HG03097 (cell line): Measurements from ENCODE around the gene SPRN.
"Not testable (repeated sequence)": the region's sequence is repeated elsewhere in the genome, so short reads cannot be mapped to it uniquely, and the experiment has no call there.

Experiments
- ATAC-seq: cut with Tn5 transposase; IDR thresholded peaks from one replicate; pipeline ENCODE4 v1.9.1; 2021; ENCODE audit not compliant: unreplicated experiment, low FRiP score

SPRN gene

DNA sequence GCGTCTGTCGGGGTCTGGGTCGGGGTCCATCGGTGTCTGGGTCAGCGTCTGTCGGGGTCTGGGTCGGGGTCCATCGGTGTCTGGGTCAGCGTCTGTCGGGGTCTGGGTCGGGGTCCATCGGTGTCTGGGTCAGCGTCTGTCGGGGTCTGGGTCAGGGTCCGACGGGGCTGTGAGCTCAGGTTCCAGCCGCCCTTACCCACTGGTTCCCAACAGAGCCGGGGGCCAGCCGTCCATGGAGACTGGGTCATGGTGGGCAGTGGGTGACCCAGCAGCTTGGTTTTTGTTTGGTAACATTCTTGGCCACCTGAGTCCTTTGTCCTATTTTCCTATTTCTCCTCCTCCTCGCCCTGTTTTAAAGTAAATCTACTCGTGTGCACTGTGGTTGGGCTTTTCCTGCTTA is 16.9 kb upstream of the SPRN start:
- not testable (repeated sequence) for ATAC-seq

DNA sequence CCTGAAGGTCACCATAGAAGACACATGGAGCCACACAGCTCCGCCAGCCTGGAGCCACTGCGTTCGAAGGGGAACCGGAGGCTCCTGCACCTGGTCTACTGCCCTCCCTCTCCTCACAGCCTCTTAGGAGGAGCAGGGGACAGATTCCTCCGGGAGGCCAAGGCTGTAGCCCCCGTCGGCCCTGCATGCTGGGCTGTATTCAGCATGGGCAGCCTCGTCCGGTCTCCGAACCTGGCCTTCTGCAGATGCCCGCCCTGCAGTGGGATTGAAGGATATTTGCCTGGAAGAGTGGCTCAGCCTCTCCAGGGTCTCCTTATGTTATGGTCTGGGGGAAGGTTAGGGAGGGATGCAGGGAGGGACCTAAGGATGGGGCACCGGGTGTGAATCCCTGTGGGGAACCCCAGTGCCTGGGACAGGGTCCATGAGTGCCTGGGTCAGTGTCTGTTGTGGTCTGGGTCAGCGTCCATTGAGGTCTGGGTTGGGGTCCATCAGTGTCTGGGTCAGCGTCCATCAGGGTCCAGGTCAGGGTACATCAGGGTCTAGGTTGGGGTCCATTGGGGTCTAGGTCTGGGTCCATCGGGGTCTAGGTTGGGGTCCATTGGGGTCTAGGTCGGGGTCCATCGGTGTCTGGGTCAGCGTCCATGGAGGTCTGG is 16.3 kb upstream of the SPRN start:
- ATAC-seq, result no peak

DNA sequence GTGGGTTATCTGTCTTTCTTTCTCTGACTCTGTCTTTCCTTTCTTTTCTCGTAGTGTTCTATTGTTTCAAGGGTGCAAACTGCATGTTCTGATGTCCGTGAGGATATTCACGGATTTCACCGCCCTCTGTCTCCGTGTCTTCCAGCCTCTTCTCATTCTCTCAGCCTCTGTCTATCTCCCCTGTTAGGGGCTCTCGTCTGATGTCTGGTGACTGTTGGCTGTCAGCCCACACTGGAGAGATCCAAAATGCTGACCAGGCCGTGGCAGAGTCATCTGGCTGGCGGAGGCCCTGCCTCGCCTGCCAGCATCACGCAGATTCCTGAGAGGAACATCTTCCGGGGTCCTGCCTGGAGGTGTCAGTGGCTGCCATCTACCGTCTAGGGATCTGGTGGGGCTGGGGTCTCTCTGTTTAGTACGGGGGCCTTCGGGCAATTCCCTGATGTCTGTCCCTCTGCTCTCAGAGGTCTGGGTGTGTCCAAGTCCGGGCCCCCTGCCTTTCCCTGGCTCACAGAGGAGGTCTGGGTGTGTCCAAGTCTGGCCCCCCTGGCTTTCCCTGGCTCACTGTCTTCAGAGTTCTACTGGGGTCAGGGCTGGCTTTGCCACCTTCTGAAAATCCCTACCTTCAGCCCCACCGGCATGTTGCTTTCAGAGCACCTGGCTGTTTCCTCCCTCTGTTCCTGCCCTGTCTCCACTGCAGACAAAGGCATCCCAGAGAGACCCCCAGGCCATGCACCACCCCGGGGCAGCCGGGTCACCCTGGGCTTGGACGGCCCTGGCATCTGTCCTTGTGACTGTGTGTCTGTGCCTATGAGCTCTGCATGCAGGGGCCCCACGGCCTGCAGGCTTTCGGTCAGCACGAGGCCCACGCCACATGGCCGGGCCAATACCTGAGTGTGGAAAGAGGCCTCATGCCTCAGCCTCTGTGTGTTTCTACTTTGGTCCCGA is 15.4 kb upstream of the SPRN start:
- no peak for ATAC-seq

DNA sequence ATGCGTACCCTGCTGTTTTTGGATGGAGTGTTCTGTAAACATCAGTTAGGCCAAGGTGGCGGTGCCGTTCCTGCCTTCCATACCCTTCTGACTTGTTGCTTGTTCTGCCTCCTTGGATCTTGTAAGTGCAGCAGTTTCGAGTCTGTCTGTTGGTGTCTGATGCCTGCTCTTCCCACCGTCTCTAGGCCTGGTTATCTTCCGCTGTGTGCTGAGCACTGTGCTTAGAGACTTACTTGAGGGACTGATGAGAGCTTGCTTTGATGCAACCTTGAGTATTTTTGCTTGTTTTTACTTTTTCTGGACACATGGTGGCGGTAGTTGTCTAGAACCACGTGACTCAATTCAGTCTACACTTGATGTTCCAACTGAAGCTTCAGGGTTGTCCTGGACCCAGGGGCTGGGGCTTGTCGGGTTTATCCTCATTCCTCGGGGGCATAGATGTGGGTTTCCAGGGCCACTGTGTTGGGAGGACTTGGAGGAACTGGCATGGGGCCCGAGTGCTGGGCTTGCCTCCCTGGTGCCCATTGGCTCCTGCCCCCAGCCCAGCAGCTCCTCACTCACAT is 14.4 kb upstream of the SPRN start:
- ATAC-seq, result no peak

DNA sequence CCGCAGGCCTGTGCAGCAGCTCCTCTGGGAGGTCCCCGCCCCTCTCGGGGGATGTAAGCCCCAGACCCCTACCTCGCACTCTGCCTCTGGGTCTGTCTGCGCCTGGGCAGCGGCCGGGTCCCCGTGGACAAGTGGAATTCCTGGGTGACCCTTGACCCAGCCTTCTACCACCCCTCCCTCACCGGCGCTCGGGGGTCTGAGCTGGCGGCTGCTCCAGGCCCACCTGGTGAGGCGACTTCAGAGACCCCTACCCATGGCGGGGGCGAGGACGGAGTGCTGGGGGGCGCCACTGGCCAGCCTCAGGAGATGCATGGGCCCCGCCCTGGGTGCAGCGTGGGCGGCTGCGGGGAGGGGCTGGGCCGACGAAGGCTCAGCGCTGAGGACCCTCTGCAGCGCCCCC is 8.4 kb upstream of the SPRN start:
- ATAC-seq, result not testable (repeated sequence)

DNA sequence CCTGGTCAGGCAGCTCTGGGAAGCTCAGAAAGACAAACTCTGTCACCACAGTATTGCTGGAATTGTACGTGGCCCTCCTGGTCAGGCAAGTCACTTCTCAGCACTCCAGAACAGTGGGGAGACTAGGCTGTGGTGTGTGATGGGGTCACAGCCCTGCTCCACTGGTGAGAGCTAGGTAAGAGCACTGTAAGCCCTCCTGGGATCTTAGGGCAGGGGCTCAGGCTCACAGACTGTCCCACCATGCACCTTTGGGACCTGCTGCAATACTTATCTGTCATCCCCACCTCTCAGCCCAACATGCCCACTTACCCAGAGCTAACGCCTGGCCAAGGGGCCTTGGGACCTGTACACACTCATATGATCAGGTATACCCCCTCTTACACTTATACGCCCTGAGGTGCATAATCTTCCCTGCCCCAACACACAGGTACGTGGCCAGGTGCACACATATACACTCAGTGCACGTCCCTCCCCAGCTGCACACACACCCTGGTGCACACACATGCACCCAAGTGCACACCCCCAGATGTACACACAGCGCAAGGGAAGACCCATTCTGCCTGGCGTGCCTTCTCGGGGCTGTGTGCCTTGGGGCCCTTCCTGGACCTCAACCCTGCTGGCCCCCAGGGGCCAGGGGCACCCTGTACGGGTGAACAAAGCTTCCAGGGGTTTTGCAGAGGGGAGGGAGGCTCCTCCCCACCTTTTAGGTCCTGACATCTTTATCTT is 7.6 kb upstream of the SPRN start:
- ATAC-seq, result not testable (repeated sequence)

DNA sequence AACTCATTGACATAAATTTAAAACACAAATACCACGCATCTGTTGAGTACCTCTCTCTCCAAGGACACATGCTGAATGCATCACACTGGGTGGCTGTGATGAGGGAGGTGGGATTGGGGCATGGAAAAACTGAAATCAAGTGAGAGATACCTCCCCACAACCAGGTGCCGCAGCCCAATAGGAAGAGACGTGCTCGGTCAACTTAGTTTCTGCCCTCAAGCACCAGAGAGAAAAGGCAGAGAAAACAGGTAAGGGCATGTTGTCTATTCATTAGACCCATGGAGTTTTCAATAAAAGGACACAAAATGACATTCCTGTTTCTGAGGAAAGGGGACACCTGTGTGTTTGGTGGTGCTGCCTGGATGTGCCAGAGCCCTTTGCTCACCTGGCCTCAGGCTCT is 5.1 kb upstream of the SPRN start:
- ATAC-seq, result not testable (repeated sequence)

DNA sequence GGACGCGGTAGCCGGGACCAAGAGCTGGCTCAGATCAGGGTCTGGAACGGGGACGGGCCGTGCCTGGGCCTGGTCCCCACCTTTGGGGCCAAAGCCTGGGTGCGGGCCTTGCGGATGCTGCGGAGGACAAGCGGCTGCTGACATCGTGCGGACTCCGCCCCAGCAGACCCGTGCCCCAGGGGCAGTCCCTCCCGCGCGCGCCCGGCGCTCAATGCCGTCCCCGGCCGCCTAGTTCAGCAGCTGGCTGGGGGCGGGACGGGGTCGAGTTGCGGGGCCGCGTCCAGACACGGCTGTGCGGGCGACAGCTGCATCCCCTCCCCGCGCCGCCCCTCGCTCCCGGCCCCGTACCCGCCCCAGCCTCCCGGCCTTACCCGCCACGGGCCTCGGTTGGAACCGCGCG is 323 bp downstream of the SPRN start:
- ATAC-seq, result not testable (repeated sequence)

DNA sequence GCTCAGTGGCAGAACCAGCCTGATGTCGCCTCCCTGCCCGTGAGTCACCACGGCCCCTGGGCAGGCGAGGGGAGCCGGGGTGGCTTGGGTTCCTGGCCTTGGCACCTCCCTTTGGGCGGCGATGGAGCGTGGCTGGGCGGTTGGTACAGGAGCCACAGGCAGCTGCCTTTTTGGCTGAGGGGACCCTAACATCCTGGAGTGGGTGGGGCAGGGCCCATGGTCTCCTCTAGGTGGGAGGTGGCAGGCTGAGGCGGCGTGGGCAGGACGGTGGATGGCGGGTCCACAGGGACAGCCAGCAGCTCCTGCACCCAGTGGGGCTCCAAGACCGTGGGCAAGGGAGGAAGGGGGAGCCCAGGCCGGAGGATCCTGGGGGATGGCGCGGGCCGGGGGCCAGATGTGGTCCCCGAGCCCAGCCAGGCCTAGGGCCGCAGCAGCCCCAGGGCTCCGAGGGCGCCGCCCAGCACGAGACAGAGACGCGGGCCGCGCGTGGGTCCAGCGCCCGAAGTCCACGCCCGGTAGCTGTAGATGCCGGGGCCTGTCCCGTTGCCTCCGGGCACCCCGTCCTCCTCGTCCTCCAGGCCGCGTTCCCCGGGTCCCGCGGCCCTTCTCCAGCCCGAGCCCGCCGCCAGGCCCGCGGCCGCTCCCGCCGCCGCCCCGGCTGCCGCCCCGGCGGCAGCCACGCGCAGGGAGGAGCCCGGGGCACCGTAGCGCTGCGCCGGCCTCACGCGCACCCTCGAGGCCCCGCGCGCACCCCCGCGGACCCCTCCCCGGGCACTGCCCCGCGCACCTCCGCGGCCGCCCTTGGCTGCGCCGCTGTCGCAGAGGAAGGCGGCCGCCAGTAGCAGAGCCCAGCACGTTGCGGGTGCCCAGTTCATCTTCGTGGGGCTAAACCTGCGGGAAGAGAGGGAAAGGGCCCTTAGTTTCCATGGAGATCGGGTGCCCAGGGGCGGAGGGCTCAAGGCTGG is 1.3 kb downstream of the SPRN start:
- no peak for ATAC-seq

DNA sequence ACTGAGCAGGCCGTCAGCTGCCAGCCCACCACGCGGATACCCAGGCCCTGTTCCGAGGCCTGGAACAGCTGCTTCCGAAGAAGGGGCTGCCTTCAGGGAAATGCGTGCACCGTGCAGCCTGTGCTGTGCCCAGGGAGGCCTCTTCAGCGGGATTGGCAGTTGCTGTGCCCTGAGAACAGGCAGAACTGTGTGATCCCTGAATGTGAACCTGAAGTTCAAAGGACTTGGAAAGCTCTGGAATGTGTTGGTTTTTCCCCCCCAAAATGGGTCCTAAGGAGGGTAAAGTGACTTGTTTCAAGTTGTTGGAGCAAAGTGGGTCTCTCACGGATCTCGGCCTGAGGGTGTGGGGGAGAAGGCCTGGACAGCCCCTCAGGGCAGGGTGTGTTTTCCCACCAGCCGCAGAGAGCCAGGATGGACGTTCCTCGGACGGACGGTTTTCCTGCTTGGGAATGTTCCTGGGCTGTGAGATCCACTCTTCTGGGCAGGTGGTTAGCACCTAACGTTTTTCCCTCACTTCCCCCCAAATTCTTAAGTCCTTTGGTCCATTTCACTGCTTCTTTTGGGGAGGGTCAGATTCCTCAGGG is 2.1 kb downstream of the SPRN start:
- no peak for ATAC-seq

DNA sequence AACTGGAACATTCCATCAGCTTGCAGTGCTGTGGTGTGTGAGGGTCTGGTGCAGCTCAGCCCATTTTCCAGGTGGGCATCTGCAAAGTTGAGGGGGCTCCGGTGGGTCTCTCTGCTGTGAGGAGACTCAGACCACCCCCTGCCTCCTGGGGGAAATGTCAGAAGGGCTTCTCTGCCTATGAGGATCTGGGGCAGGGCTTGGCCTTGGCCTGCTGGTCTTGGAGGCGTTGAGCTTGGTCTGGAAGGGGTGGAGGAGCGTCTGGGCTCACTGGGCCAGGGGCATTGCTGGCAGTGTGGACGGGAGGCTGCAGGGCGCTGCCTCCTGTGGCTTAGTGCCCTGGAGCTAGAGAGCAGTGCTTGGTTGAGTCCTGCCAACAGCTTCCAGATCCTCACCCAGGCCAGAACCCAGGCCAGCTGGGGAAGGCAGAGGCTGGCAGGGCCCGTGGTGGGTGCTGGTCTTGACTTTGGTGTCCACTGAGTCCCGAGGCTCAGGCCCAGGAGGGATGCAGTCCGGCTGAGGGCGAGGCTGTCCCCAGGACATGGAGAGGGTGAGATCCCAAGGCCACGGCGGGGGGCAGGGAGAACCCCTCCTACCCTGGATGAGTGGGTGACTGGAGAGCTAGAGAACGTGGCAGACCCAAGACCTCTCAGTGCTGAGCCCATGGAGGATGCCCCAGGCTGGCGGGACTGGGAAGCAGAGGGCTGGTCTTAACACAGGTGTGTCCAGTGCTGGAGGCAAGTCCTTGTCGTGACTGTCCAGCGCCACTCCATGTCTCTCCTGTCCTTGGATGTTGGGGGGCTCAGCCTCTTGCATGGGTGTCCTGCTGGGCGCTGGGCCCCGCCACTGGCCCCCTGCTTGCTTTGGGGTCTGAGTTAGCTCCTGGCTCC is 2.8 kb downstream of the SPRN start:
- ATAC-seq, result no peak

DNA sequence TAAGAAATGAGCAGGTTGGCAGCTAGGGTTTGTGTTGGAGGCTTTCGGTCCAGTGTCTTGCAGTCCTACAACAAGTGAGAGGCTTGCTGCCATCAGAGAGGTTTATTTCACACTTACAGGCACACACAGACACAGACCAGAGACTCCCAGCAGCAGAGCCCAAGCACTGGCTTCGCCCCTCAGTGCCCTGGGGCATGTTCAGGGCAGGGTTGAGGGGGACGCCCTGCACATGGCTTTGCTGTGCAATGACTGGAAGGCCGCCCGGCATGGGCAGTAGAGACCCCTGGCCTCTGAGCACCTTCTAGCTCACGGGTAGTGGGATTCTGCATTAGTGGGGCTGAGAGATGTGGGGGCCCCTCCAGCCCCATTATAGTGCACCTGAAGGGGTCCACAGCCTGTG is 3.8 kb downstream of the SPRN start:
- no peak for ATAC-seq

DNA sequence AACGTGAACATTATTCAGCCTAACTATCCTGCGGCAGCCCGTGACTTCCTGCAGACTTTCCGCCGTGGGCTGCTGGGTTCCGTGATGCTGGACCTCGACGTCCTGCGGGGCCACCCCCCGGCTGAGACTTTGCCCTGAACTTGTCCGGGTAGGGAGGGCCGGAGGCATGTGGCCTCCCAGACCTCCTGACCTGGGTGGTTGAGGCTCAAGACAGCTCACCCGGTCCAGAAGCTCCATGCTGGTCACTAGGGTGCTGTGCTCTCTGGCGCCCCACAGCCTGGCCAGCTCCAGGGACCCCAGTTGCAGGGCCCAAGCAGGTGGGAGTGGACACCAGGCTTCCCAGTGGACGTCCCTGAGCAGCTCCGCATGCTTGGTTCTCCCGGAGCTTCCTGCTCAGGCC is 4.4 kb downstream of the SPRN start:
- ATAC-seq, result no peak

DNA sequence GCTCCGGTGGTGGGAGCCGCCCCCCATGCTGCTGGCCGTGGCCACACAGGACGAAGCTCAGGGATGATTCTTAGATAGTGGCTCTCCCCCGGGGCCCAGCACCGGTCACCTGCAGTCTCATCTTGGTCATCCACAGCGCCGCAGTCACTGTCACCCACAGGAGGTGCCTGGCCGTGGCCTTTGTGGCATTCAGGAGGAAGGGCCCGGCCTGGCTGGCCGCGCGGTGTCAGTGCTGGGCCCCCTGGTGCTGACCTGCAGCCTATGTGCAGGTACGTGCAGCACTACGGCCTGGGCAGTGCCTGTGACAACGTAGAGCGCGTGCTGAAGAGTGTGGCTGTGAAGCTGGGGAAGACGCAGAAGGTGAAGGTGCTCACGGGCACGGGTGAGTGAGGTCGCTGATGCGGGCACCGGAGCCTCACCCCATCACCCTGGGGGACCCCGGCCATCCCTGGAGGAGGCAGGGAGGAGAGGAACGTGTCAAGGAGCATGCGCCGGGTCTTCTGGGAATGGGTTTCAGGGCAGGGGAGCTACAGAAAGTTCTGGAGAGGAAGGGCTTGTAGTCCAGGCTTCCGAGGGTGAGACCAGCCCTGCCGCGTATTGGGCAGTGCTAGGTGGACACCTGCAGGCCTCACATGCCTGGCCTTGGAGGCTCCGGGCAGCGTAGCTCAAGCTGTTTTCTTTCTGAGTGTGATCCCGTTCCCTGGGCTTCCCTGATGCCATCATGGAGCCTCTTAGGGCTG is 5.0 kb downstream of the SPRN start:
- no peak for ATAC-seq

DNA sequence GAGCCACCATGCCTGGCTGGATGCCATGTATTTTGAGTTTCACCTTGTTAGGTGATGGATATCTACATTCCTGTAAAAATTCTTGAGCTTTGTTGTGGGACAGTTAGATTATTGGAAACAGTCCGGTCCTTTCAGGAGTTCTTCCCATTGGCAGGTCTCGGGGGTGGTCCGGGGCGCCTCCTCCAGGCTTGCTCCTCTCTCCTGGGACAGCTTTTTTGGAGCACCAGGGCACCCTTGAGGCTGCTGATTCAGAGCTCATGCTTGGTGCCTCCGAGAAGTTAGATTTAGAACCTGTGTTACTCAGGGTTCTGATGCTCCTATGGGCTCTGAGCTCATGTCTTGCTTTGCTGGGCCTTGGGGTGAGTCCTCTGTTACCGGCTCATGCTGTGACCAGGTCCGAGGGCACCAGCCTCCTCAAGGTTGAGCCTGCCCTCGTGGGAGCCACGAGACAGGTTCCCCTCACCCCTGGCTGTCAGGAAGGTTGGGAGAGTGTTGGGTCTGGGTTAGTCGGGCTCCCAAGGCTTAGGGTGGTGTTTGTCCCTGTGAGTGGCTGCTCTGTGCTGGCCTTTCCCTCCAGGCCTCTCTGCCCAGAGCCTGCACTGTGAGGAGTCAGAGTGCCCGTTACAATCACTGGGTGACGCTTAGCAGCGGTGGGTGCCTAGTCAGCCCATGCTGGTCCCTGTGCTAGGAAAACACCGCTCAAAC is 6.0 kb downstream of the SPRN start:
- ATAC-seq, result no peak

DNA sequence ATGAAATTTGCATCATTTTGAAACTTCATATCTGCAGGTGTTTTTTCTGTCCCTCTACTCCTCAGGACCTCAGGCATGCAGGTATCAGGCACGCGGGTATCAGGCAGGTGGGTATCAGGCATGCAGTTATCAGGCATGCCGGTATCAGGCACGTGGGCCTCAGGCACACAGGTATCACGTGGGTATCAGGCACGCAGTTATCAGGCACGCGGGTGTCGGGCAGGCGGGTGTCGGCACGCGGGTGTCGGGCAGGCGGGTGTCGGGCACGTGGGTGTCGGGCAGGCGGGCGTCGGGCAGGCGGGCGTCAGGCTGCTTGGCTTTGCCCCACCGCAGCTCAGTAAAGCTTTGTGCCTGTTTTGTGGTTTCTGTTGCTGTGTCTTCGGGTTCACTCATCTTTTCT is 8.7 kb downstream of the SPRN start:
- no peak for ATAC-seq

DNA sequence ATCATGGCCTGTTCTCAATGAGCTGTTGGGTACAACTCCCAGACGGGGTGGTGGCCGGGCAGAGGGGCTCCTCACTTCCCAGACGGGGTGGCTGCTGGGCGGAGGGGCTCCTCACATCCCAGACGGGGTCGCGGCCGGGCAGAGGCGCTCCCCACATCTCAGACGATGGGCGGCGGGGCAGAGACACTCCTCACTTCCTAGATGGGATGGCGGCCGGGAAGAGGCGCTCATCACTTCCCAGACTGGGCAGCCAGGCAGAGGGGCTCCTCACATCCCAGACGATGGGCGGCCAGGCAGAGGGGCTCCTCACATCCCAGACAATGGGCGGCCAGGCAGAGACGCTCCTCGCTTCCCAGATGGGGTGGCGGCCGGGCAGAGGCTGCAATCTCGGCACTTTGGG is 10.0 kb downstream of the SPRN start:
- ATAC-seq, result not testable (repeated sequence)
